NCI-H526 treated with DMSO at 0.1 percent for 48 hours (cell line): ENCODE data around the gene BTBD2.
A peak's percentile ranks its signal among the peaks of the same experiment; 100 is the strongest.

Experiments used
- DNase-seq: peaks from one replicate; lab custom pipeline; 2025; lab: John Stamatoyannopoulos, UW

Gene BTBD2

GRCh38 chr19:1941146-1942077, 74.1 kb downstream of the BTBD2 start, which contains the start of gene CSNK1G2:
CSNK1G2 (plus strand) TSS chr19:1941172; CDS start chr19:1969773, 28,601 bp downstream.
- DNase-seq = no peak

GRCh38 chr19:1938071-1938470, 77.4 kb downstream of the BTBD2 start:
- no peak for DNase-seq

- DNase-seq = no peak
Measured at GRCh38 chr19:1936916-1937610, 78.5 kb downstream of the BTBD2 start.

GRCh38 chr19:1936430-1936829, 79.1 kb downstream of the BTBD2 start:
- no peak for DNase-seq

- peak; percentile 5 for DNase-seq
Measured at GRCh38 chr19:1935484-1936208, 79.9 kb downstream of the BTBD2 start.
